GM21390 (cell line): ENCODE data around the gene SYNE1.
"Not testable (repeated sequence)": the region's sequence is repeated elsewhere in the genome, so short reads cannot be mapped to it uniquely, and the experiment has no call there.

Experiments
- ATAC-seq: cut with Tn5 transposase; IDR thresholded peaks from one replicate; pipeline ENCODE4 v1.9.1; 2021; ENCODE audit not compliant: unreplicated experiment

The SYNE1 gene

DNA sequence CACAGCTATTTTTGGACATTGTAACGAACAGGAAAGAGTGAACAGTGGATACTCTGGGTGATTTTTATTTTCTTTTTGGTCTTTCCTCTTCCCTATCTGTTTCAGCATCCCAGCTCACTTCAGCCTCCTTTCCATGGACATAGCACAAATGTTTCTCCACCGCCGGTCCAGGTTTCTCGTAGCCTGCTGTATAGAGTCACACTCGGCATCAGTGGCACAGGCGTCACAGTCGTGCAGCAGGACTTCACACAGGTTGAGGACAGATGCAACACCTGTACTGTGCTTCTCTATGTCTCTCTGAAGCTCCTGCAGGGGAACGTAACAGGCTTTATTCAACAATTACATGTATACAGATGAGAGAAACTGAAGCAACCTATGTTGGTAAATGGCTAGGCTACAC is 481.4 kb downstream of the SYNE1 start:
- no peak for ATAC-seq

DNA sequence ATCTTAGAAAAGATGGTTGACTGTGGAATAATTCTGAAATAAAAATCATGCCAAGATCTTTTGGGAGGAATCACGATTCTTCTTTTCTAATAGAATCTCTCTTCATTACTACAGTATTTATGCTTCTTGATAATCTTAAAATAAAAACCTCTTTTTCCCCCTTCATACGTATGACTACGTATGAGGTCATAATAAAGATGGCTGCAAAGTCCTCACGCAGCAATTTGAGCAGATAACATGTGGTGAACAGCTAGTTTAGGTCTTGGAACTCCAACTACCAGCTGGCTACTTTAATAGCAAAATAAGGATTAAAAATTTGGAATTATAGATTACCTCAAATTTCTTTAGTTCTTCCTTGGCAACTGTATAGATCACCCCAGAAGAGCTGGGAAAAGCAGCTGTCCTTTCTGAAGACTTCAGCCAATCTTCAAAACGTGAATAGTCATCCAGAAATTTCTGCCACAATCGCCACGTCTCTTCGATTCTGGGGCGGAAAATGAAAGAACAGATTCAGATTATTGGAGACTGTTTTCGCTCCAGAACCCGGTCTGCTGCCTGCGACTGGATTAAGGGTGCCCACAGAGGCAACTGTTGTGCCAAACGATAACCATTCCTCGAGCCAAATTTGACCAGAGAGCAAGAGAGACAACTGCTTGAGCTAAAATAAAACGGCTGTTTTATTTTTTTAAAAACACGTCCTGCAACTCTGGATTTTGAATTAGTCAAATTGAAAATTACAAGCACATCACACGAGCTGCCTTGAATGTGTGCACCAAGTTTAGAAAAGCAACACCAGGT is 482.4 kb downstream of the SYNE1 start:
- no peak for ATAC-seq

DNA sequence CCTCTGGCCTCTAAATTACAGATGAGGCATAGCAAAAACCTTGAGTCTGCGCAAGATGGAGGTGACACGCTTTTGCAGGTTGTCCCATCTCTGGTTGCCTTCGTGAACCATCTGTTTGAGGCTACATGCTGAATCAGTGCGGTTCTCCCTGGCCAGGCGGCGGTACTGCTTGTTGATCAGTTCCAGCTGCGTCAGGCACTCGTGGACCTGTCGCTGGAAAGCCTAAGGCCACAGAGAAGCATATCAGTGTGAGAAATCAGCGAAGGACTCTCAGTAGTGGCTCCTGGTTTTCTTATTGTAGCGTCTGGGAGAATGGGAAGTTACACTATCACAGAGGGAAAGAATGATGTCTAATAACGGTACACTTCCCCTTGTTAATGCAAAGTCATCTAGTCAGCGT is 485.2 kb downstream of the SYNE1 start:
- ATAC-seq, result no peak

DNA sequence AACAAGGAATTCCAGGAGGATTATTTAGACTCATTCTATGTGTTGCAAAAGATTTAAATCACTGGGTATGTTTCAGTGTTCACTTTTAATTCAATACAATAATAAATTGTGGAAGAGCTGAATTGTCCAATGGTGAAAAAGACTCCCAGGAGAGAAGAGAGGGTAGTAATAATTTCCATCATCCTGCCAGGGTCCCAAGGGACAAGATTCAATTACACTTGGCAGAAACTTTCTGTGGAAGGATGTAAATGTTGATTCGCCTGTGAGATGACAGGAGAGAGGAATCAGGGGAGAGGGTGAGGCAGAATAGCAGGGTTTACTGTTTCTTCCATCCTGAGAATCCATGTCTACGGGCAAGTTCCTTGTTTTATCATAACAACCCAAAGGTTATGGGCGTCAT is 487.0 kb downstream of the SYNE1 start:
- no peak for ATAC-seq

DNA sequence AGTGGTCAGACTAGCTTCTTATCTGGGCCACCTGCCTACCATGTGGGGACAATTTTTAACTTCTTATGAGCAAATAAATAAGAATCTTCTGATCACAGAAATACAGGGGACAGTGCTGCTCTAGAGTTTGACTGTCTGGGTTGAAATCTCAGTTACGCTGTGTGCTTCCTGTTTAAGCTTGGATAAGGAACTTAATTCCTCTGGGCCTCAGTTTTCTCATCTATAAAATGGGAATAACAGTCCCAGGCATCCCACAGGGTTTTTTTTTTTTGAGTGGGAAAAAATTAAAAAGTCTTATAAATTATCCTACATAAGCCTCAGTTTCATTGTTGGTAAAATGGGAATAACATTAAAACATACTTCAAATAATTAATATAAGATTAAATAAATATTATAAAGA is 488.8 kb downstream of the SYNE1 start:
- ATAC-seq, result no peak

DNA sequence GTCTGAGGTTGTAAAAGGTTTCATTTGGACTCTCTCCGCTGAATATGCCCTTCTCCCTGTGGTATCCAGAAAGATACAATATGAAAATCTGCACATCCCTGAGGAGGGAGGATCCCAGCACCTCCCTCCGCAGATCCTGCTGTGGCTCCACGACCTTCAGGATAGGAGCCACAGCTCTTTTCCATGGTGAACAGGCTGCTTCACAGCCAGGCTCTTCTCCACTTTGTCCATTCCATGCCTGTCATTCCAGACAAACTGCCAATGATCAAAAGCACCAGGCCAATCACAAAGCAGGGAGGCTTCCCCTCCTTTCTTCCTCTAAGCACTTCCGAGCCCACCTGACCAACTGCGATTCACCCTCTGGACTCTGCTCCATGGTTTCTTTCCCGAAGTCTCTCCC is 489.9 kb downstream of the SYNE1 start:
- ATAC-seq, result no peak

DNA sequence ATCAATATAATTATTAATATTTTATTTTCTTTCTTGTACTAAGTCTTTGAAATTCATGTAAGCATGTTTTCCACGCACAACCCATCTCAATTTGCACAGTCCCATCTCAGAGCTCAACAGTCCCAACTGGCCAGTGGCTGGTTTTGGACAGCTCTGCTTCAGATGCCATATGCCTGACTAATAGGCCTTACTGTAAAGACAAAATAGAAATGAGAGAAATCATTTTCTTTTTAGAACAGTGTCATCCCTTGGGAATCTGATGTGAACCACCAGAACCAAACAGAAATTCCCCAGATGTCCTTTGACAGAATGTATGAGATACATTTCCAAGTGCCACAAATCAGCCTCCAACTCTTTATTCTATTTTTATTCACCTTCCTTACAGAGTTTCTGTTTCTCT is 490.8 kb downstream of the SYNE1 start:
- no peak for ATAC-seq

DNA sequence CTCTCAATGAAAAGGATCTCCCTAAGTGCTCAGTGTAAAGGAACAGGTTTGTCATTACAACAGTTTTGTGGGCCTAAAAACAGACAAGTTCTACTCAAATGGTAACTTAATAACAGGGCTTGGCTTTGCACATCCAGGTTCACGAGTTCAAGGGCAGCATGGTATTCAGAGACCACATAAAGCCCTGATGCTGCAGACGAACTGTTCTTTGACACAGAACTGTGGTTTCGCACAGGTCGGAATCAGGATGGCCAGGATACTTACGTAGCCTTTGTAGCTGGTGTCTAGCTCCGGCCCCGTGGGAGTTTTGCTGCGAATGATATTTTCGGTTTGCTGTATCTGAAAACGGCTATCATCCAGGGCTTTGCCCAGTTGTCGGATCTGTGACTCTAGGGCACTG is 493.8 kb downstream of the SYNE1 start:
- ATAC-seq, result no peak

DNA sequence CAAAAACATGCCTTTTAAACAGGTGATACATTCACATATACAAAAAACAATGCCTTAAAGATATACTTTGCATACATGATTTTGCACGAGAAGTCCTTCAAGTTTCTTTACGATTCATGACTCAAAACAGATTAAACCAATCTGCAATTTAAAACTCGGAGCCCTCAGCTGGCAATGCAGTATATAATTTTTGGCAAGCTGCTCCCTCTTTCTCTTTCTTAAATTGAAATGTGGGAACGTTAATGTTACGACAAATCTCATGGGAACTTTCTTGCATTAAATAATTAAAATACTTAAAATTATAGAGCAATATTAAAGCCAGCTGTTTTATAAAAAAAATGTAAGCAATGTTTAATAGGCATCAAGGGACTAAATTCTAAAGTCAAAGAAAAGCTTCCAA is 495.1 kb downstream of the SYNE1 start:
- ATAC-seq, result no peak

DNA sequence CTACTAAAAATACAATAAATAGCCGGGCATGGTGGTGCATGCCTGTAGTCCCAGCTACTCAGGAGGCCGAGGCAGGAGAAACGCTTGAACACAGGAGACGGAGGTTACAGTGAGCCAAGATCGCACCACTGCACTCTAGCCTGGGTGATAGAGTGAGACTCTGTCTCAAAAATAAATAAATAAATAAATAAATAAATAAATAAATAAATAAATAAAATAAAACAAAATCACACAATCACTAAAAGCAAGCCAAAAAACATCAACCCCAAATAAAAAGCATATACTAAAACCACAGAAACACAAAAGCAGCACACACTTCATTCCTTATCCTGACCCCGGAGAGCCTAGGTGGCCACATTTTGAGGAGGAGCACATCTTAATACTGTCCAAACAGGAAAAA is 498.8 kb downstream of the SYNE1 start:
- ATAC-seq, result not testable (repeated sequence)

DNA sequence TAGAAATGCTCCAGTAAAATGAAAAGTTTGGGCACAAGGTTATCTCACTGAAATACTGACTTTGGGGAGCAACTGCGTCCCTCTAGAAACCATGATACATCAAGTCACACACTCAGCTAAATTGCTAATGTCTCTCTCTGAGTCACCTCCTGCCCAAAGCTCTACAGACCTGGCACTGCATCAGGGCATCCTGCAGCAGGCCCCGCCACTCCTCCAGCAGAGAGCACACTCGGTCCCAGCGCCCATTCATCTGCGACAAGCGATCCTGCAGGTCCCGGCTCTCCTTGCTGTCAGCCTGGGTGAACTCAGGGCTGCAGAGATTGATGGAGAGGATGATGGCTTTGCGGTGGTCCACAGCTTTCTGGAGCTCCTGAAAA is 500.7 kb downstream of the SYNE1 start:
- no peak for ATAC-seq

DNA sequence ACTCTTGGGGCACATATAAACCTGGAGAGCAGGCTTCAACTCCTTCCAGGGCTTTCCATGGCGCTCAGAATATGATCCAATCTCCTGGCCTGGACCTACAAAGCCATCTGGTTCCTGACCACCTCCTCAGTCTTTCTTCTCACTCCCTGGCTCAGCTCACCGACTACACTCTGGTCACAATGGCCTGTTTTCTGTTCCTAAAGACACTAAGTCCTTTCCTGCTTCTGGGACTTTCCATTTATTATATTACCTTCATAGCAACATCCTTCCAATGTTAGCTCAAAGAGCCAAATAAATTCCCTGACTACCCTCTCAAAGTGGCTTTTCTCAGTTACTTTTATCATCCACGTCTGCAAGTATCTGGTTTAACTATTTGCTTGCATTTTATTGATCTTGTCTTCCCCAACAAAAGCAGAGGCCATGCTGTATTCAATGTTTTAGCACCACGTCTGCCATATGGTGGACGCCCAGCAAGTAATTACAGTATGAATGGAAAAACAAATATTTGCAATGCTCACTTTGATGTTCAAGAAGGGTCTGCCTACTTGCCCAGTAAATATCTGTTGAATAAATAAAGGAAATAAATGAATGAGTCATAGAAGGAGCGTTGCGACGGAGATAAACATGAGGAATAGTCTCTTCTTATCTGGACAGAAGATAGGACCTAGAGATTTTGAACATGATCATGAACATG is 501.3 kb downstream of the SYNE1 start:
- no peak for ATAC-seq

DNA sequence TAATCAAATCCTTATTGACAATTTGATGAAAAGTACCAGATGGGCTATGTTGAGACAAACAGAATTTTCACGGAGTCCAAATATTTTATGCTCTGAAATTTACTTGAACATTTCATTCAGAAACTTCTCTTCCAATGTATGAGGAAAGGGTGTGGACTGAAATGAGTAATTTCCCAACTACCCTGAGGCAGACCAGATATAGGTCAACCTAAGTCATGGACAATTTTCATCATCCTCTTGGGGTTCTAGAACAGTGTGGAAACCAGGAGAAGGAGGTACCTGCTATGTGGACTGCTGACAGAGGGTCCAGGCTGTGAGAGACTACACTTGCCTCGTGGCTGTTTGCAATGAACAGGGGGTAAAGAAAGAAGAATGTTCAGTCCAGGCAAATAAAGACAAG is 506.7 kb downstream of the SYNE1 start:
- ATAC-seq, result no peak

DNA sequence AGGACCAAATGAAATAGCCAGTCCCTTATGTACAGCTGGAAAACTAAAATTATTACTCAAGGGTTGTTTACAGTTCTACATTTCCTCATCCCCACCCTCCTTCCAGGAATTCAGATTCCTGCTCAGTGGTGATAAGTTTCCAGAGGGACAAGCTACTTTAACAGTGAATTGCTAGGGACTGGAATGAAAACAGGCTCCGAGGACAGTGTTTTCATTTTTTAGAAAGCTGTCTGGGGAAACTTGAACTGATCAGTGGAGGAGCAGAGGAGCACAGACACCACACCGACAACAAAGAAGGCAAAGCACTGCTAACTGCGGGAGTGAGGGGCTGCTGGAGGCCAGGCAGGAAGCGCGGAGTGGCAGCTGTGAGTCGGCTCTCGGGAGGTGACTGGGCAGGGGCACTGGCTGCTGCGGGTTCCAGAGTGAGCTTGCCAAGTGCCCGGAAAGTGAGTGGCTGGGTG is 507.4 kb downstream of the SYNE1 start:
- ATAC-seq, result no peak

DNA sequence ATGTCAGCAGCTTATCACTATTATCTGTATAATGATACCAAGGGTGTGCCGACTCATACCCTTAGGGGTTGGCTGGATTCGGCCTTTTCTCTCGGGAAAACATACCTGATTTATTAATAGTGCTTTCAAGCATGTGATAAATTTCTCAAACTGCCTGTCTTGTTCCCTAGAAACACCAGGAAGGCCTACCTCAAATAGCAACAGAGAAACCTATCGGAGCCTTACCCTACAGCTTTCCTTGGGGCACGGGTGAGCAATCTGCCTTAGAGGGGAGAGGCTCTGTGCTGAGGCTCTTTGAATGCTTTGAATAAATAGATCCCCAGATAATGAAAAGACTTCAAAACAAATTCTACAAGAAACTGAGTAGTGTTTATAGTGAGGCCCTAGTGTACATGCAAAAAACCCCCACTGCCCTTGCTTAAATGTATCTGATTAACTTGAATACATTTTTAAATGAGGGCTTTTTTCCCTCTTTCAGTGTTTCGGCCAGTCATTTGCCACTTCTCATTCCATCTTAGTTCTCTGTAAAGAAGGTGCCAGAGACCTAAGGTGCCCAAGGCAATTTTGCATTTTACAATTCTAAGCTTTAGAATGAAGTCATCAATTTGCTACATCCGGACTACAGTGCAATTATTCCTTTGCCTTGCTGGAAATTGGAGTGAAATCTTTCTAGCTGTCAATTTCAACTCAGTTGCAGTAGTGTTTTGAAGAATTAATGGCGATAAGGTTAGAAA is 509.6 kb downstream of the SYNE1 start:
- ATAC-seq, result no peak

DNA sequence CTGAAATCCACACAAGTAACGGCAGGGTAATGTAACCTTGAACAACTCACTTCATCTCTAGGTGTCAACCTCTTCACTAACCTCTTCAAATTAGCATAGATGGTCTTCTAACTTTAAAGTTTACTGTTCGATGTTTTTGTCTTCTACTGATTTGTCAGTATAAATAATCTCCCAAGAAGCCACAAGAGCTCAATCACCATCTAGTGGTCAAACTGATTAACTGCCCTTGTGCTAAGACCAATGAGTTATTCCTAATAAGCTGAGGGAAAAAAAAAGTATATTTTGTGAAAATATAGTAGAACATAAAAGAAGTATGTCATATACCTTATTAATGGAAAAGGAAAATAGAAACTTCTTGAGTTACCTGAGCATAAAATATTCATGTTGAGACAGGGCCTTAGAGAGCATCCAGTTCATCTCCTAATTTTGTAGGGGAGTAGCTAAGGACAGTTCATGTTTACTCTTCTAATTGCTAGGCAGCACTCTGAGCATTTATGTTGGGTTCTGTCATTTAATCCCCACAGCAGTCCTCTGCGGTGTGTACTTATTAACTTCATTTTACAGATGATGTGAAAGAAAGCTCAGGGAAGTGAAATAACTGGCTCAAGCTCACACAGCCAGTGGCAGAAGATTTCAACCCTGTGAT is 512.6 kb downstream of the SYNE1 start:
- ATAC-seq, result peak; percentile 74

DNA sequence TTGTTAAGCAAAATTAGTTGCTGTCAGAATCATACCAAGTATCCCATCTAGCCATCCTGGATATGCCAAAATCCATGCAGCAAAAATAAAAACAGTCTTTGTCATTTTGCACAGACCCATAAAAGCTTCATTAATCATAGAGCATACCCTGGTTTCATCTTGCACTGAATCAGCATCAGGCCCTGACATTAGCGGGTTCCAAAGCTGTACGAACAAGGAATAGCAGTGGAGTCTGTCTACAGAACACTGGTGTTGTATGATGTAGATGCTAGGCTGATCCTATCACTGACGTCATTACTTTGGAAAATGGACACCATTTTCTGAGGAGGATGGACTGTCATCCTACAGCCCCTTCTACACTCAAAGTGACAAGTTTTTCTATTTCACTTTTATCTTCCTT is 514.1 kb downstream of the SYNE1 start:
- ATAC-seq, result no peak

DNA sequence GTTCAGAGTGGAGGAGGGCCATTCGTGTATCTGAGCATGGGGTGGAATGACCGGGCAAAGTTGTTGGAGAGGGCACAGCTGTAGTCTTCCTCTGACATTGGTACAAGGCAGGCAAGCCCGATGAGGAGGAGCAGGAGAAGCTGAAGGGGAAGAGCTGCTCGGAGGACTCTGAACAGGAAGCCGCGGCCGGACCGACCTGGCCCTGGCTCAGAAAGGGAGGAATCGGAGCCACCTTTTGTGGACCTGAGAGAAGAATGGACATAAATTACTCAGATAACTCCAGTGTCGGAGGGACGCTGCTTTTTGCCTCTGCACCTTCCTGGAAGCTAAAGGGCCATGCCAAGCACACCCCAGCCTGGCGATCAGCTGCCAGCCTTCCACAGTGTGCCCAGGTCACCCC is 514.7 kb downstream of the SYNE1 start:
- no peak for ATAC-seq

DNA sequence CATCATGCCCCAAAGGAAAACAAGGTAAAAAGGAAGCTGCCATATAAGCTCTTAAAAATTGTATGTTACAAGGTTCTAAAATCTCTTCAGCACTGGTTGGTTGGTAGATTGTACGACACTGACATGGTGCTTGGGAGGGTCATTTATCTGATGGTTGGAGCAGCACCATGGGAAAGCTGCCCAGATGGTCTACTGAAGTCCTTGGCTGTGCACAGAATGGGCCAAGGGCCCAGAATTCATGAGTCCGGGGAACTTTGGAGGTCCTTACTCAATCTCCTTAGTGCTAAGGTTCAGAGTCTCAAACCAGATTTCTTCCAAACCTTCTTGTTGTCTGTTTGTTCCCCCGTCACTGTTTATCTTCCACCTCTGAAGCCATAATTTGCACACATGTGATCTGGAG is 515.3 kb downstream of the SYNE1 start:
- ATAC-seq, result no peak

DNA sequence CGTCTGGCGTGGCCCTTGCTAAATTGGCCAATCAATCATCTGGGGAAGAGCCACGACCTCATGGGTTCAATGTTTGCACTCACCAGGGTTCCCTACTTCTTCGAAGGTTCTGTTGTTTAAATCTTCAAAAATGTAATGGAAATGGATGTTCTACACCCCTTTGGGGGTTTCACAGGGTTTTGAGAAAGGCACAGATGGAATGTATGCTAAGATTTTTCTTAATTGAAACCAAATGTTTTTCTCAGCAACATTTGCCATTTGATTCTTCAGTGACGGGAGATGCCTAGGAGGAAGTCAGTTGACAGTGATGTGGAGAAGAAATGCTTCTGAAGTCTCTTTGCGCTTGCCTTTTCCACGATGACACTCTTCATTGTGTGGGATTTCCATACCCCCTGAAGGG is 517.3 kb downstream of the SYNE1 start:
- ATAC-seq, result no peak

DNA sequence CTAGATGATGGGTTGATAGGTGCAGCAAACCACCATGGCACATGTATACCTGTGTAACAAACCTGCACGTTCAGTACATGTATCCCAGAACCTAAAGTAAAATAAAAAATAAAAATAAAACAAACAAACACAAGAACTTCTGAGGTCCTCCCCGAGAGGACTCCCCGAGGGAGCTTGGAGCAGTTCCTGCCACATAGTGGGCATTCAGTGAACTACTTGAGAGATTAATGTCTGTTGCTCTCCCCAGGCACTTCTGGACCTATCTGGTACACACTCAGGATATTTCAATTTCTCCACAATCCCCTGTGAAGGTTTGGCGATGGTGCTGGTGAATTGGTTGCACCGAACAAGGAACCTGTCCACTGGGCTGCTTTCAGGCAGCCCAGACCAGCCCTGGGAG is 518.5 kb downstream of the SYNE1 start:
- no peak for ATAC-seq

DNA sequence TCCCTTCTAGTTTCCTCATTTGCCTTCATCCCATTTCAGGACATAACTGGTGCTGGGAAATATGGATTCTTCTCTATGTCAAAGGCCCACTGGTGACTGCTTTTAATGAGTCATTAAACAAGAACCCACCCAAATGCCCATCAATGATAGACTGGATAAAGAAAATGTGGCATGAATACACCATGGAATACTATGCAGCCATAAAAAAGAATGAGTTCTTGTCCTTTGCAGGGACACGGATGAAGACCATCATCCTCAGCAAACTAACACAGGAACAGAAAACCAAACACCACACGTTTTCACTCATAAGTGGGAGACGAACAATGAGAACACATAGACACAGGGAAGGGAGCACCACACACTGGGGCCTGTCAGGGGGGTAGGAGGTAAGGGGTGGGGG is 518.9 kb downstream of the SYNE1 start:
- no peak for ATAC-seq
